ENCODE results near the gene FAIM2.

- TF ChIP-seq CTCF (IDR thresholded peaks at IDR 0.05): no peak
- no peak for TF ChIP-seq ZFX (IDR thresholded peaks at IDR 0.05; ENCODE audit: borderline replicate concordance)
These were observed 79.3 kb downstream of the FAIM2 start for GRCh38 chr12:49824416-49824815.
